Measurements from ENCODE around the gene ANGPT4. TPM values are rescaled to one million over a fixed set of nuclear protein-coding genes. Genes with fewer than 3 reads are reported as not detected.

The ANGPT4 gene
- under 1 TPM in 1 of 2 donors, not detected in 1; 0.06 TPM for total RNA-seq

GRCh38 chr20:916125-916799, at the start of gene ANGPT4:
TSS of gene ANGPT4 (minus strand) at chr20:916334. CDS start at chr20:916214, 120 bp downstream.
- ATAC-seq (replicated peaks): no peak
- no peaks in the 10 kb centered on the region for H3K4me1 Mint-ChIP-seq

GRCh38 chr20:963795-964194, 47.7 kb upstream of the ANGPT4 start:
- Mint-ChIP-seq H3K4me1 (no peaks in the 10 kb centered on the region), H3K27me3 (peaks cover 33% of the 10 kb centered on the region), H3K9me3 (no peaks in the 10 kb centered on the region), H3K27ac (no peak overlapping the region), H3K4me3 (no peak overlapping the region), H3K36me3 (ENCODE audit: low read depth) (no peaks in the 10 kb centered on the region)
- ATAC-seq (replicated peaks): no peak

More at GRCh38 chr20:916125-916799, at the start of gene ANGPT4:
- Mint-ChIP-seq H3K36me3 (ENCODE audit: low read depth) (no peaks in the 10 kb centered on the region), H3K27me3 (peaks cover 24% of the 10 kb centered on the region), H3K27ac (no peak within 1 kb of the TSS), H3K4me3 (no peak within 1 kb of the TSS), H3K9me3 (no peaks in the 10 kb centered on the region)

- ATAC-seq (replicated peaks): no peak
- Mint-ChIP-seq H3K27ac (no peak overlapping the region), H3K27me3 (peaks cover 34% of the 10 kb centered on the region), H3K4me1 (no peaks in the 10 kb centered on the region), H3K4me3 (no peak overlapping the region), H3K36me3 (ENCODE audit: low read depth) (no peaks in the 10 kb centered on the region), H3K9me3 (no peaks in the 10 kb centered on the region)
These were observed 46.5 kb upstream of the ANGPT4 start for GRCh38 chr20:962683-963082.

- no peak overlapping the region for H3K4me3 Mint-ChIP-seq
- ATAC-seq (replicated peaks): no peak
- H3K27ac Mint-ChIP-seq: no peak overlapping the region
- no peaks in the 10 kb centered on the region for H3K36me3 Mint-ChIP-seq (ENCODE audit: low read depth)
- peaks cover 37% of the 10 kb centered on the region for H3K27me3 Mint-ChIP-seq
- H3K9me3 Mint-ChIP-seq: no peaks in the 10 kb centered on the region
- no peaks in the 10 kb centered on the region for H3K4me1 Mint-ChIP-seq
These were observed 46.1 kb upstream of the ANGPT4 start for GRCh38 chr20:962223-962622.

- Mint-ChIP-seq H3K4me1 (no peaks in the 10 kb centered on the region), H3K36me3 (ENCODE audit: low read depth) (no peaks in the 10 kb centered on the region), H3K4me3 (no peak overlapping the region), H3K27ac (no peak overlapping the region), H3K9me3 (no peaks in the 10 kb centered on the region), H3K27me3 (peaks cover 37% of the 10 kb centered on the region)
- ATAC-seq (replicated peaks): no peak
These were observed 45.6 kb upstream of the ANGPT4 start for GRCh38 chr20:961768-962167.

GRCh38 chr20:959996-960615, 44.0 kb upstream of the ANGPT4 start:
- no peak overlapping the region for H3K4me3 Mint-ChIP-seq
- peaks cover 41% of the 10 kb centered on the region for H3K27me3 Mint-ChIP-seq
- H3K27ac Mint-ChIP-seq: no peak overlapping the region
- no peaks in the 10 kb centered on the region for H3K4me1 Mint-ChIP-seq
- no peak for ATAC-seq (replicated peaks)
- no peaks in the 10 kb centered on the region for H3K9me3 Mint-ChIP-seq
- no peaks in the 10 kb centered on the region for H3K36me3 Mint-ChIP-seq (ENCODE audit: low read depth)

GRCh38 chr20:958936-959815, 43.0 kb upstream of the ANGPT4 start:
- no peaks in the 10 kb centered on the region for H3K4me1 Mint-ChIP-seq
- ATAC-seq (replicated peaks): no peak
- no peak overlapping the region for H3K27ac Mint-ChIP-seq

GRCh38 chr20:957544-957943, 41.4 kb upstream of the ANGPT4 start:
- no peak overlapping the region for H3K27ac Mint-ChIP-seq
- no peak for ATAC-seq (replicated peaks)
- H3K27me3 Mint-ChIP-seq: peaks cover 40% of the 10 kb centered on the region
- no peak overlapping the region for H3K4me3 Mint-ChIP-seq
- no peaks in the 10 kb centered on the region for H3K4me1 Mint-ChIP-seq
- H3K9me3 Mint-ChIP-seq: no peaks in the 10 kb centered on the region
- no peaks in the 10 kb centered on the region for H3K36me3 Mint-ChIP-seq (ENCODE audit: low read depth)

More at GRCh38 chr20:958936-959815, 43.0 kb upstream of the ANGPT4 start:
- Mint-ChIP-seq H3K4me3 (no peak overlapping the region), H3K27me3 (peaks cover 41% of the 10 kb centered on the region), H3K9me3 (no peaks in the 10 kb centered on the region), H3K36me3 (ENCODE audit: low read depth) (no peaks in the 10 kb centered on the region)

- ATAC-seq (replicated peaks): peak; percentile 85
- Mint-ChIP-seq H3K27me3 (peaks cover 39% of the 10 kb centered on the region), H3K4me1 (no peaks in the 10 kb centered on the region), H3K27ac (no peak overlapping the region), H3K4me3 (no peak overlapping the region), H3K36me3 (ENCODE audit: low read depth) (no peaks in the 10 kb centered on the region), H3K9me3 (no peaks in the 10 kb centered on the region)
These were observed 40.3 kb upstream of the ANGPT4 start for GRCh38 chr20:956330-956951.

- H3K27me3 Mint-ChIP-seq: peaks cover 34% of the 10 kb centered on the region
- H3K4me3 Mint-ChIP-seq: no peak overlapping the region
- no peaks in the 10 kb centered on the region for H3K4me1 Mint-ChIP-seq
- H3K36me3 Mint-ChIP-seq (ENCODE audit: low read depth): no peaks in the 10 kb centered on the region
- no peak for ATAC-seq (replicated peaks)
- no peaks in the 10 kb centered on the region for H3K9me3 Mint-ChIP-seq
- H3K27ac Mint-ChIP-seq: no peak overlapping the region
These were observed 39.5 kb upstream of the ANGPT4 start for GRCh38 chr20:955656-956055.

GRCh38 chr20:955111-955510, 39.0 kb upstream of the ANGPT4 start:
- no peak overlapping the region for H3K27ac Mint-ChIP-seq

GRCh38 chr20:953742-954141, 37.6 kb upstream of the ANGPT4 start:
- no peak overlapping the region for H3K4me3 Mint-ChIP-seq
- ATAC-seq (replicated peaks): no peak
- peaks cover 33% of the 10 kb centered on the region for H3K27me3 Mint-ChIP-seq
- no peaks in the 10 kb centered on the region for H3K4me1 Mint-ChIP-seq
- no peak overlapping the region for H3K27ac Mint-ChIP-seq
- H3K9me3 Mint-ChIP-seq: no peaks in the 10 kb centered on the region
- no peaks in the 10 kb centered on the region for H3K36me3 Mint-ChIP-seq (ENCODE audit: low read depth)

More at GRCh38 chr20:955111-955510, 39.0 kb upstream of the ANGPT4 start:
- no peaks in the 10 kb centered on the region for H3K36me3 Mint-ChIP-seq (ENCODE audit: low read depth)
- no peak overlapping the region for H3K4me3 Mint-ChIP-seq
- no peak for ATAC-seq (replicated peaks)
- H3K4me1 Mint-ChIP-seq: no peaks in the 10 kb centered on the region
- no peaks in the 10 kb centered on the region for H3K9me3 Mint-ChIP-seq
- H3K27me3 Mint-ChIP-seq: peaks cover 33% of the 10 kb centered on the region

- Mint-ChIP-seq H3K4me1 (no peaks in the 10 kb centered on the region), H3K27me3 (peaks cover 32% of the 10 kb centered on the region), H3K27ac (no peak overlapping the region), H3K4me3 (no peak overlapping the region), H3K36me3 (ENCODE audit: low read depth) (no peaks in the 10 kb centered on the region), H3K9me3 (no peaks in the 10 kb centered on the region)
- no peak for ATAC-seq (replicated peaks)
These were observed 36.2 kb upstream of the ANGPT4 start for GRCh38 chr20:952196-952795.

Measured in activated T-helper 17 cell treated with anti-CD3 and anti-CD28 coated beads, Interleukin-2, amount 50 U/mL, for 72 hours (primary cell).